Measurements from ENCODE around the gene CNIH1. TPM values are rescaled to one million over a fixed set of nuclear protein-coding genes. Genes with fewer than 3 reads are reported as not detected.
"Not testable (repeated sequence)": the region's sequence is repeated elsewhere in the genome, so short reads cannot be mapped to it uniquely, and the experiment has no call there.

The CNIH1 gene
- total RNA-seq, 1 donor: 326 TPM

GRCh38 chr14:54455363-54455762, 14.2 kb upstream of the CNIH1 start:
- no peak for TF ChIP-seq CTCF (IDR thresholded peaks at IDR 0.05; ENCODE audit: insufficient read depth, low read length)
- no peak for DNase-seq (ENCODE audit: low read depth)
- no peak overlapping the region for H3K4me3 ChIP-seq (ENCODE audit: low read depth, low read length)

- not testable (repeated sequence) for DNase-seq (ENCODE audit: low read depth); H3K4me3 ChIP-seq (ENCODE audit: low read depth, low read length)
Measured at GRCh38 chr14:54453990-54454389, 12.8 kb upstream of the CNIH1 start.

- no peak for DNase-seq (ENCODE audit: low read depth)
- TF ChIP-seq CTCF (IDR thresholded peaks at IDR 0.05; ENCODE audit: insufficient read depth, low read length): no peak
- no peak overlapping the region for H3K4me3 ChIP-seq (ENCODE audit: low read depth, low read length)
Measured at GRCh38 chr14:54453252-54453651, 12.1 kb upstream of the CNIH1 start.

GRCh38 chr14:54451961-54452360, 10.8 kb upstream of the CNIH1 start:
- no peak for DNase-seq (ENCODE audit: low read depth)
- no peak for TF ChIP-seq CTCF (IDR thresholded peaks at IDR 0.05; ENCODE audit: insufficient read depth, low read length)
- no peak overlapping the region for H3K4me3 ChIP-seq (ENCODE audit: low read depth, low read length)

DNA sequence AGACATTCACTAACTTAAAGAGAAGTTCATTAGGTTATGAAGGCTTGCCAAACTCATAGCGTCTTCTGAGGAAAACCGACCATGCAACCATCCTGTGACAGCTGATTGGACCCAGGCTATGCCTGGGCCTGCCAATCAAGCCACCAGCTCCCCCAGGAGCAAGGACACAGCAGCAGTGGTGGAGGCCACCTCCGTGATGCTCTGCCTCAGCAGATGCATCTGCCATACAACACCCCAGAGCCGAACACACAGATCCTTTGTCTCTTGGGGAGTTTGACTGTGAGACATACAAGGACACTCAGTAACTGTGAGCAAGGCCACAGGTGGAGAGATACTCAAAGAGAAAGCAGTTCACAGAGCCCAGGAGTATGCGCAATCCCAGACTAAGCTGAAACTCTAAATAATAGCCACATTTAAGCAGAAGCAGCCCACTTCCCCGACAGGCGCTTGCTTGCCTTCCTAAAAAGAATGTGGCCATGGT, 10.0 kb upstream of the CNIH1 start:
- no peak for DNase-seq (ENCODE audit: low read depth)

GRCh38 chr14:54450535-54450934, 9.4 kb upstream of the CNIH1 start:
- no peak overlapping the region for H3K4me3 ChIP-seq (ENCODE audit: low read depth, low read length)
- peak; percentile 66 for DNase-seq (ENCODE audit: low read depth)
- TF ChIP-seq CTCF (IDR thresholded peaks at IDR 0.05; ENCODE audit: insufficient read depth, low read length): no peak

More for the DNA sequence above, 10.0 kb upstream of the CNIH1 start:
- H3K4me3 ChIP-seq (ENCODE audit: low read depth, low read length): no peak overlapping the region
- no peak for TF ChIP-seq CTCF (IDR thresholded peaks at IDR 0.05; ENCODE audit: insufficient read depth, low read length)

- TF ChIP-seq CTCF (IDR thresholded peaks at IDR 0.05; ENCODE audit: insufficient read depth, low read length): no peak
- peak; percentile 53 for DNase-seq (ENCODE audit: low read depth)
- H3K4me3 ChIP-seq (ENCODE audit: low read depth, low read length): no peak overlapping the region
Measured at GRCh38 chr14:54447231-54447692, 6.1 kb upstream of the CNIH1 start.

All from fibroblast of the aortic adventitia (primary cell).